Dedifferentiated amniotic fluid mesenchymal stem cell (primary cell): ENCODE results near the gene PARD6B.
"Not testable (repeated sequence)": the region's sequence is repeated elsewhere in the genome, so short reads cannot be mapped to it uniquely, and the experiment has no call there.

Experiments used
- DNase-seq: peaks from one replicate; pipeline ENCODE4 v3.0.0-alpha.2; 2016; ENCODE audit errors: extremely low spot score

Gene PARD6B

DNA sequence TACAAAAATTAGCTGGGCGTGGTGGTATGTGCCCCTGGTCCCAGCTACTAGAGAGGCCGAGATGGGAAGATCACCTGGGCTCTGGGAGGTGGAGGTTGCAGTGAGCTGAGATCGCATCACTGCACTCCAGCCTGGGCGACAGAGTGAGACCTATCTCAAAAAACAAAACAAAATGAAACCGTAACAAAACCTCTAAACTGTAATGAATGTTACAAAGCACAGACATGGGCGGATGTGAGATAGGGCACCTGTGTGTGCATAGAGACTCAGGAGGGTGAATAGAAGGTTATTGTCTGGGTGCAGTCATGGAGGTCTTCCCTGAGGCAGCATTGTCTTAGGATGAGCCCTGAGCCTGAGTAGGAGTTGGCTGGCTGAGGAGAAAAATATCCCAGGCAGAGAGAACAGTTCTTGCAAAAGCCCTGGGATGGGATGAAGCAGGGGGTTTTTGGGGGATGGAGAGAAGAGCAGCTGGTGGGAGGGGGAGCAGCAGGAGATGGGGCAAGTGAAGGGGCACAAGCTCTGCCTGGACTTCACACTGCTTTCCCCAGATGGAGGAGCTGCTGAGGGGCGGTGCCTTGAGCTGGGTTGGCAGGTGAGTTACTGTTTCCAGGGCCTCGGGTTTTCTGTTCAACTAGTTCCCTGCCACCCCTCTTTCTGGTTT, 68.6 kb downstream of the PARD6B start:
- DNase-seq, result no peak

DNA sequence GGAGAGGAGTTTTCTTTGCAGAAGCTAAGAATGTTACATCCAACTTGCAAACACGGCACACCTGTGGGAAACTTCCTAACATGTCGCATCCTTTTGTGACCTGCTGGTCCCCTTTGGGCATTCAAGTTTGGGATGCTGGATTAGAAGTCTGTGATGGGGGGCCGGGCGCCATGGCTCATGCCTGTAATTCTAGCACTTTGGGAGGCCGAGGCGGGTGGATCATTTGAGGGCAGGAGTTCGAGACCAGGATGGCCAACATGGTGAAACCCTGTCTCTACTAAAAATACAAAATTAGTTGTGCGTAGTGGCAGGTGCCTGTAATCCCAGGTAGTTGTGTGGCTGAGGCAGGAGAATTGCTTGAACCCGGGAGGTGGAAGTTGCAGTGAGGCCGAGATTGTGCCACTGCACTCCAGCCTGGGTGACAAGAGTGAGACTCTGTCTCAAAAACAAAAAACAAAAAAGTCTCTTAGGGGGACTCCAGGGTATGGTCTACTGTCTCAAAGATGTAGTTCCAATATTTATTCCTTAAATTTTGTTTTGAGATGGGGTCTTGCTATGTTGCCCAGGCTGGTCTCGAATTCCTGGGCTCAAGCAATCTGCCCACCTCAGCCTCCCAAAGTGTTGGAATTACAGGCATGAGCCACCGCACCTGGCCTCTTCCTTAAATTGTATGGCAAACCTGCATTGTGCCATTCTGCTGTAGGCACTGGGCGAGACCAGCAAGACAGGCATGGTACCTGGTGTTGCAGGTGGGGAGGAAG, 69.8 kb downstream of the PARD6B start:
- not testable (repeated sequence) for DNase-seq

DNA sequence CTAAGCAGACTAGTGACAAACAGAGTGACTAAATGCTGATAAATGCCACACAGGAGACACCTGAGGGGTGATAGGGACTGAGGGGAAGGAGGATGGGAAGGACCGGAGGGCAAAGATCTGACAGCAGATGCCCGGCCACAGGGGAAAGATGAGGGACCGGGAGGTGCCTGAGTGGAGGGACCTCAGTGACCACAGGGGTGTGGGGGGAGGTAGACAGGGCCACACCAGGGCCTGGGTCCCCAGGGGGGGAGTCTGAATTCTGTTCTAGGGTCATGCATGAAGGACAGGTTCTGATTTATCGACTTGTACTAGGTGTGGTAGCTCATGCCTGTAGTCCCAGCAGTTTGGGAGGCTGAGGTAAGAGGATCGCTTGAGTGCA, 70.4 kb downstream of the PARD6B start:
- DNase-seq, result no peak

DNA sequence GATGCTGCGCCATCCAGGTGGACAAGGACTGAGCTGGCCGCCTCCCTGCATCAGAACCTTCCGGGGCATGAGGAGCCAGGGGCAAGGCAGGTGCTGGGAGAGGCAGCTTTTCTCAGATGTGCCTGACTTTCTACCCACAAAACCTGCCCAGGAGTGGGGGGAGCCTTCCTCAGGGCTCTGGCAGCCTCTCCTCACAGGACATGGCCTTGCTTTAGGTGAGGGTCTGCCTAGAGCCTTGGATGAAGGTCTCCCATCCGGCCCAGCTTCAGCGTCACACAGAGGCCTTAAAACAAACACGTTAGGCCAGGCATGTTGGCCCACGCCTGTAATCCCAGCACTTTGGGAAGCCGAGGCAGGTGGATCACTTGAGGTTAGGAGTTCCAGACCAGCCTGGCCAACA, 70.9 kb downstream of the PARD6B start:
- no peak for DNase-seq

DNA sequence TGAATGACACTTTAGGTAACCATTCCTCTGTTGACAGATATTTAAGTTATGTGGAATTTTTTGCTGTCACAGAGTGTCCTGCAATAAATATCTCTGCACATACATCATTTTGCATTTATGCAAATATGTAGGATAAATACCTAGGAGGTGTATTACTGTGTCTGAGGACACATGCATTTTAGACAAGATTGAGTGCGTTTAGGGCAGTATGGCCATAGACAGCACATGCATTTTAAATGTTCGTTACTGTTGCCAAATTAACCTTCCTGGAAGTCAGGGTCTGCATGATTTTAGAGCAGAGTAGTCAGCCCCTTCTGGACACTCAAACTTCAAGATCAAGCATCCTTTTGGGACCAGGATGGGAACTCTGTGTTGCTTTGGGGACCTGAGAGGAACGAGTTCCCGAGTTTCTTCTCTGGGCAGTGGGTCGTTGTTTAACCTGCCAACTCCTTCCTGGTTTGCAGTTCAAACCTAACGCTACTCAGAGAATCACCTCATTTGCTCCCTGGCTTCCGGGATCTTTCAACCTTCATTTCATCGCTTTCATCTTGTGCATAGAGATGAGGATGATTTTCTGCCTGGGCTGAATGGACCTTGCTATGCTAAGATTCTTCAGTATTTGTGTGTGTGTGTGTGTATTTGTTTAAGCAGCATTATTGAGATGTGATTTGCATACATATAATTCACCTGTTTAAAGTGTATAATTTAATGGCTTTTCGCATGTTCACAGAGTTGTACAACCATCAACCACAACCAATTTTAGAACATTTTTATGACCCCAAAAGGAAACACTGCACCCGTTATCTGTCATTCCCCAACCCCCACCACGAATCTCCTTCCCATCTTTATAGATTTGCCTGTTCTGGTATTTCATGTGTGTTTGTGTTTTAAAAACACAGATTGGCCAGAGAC, 73.3 kb downstream of the PARD6B start:
- no peak for DNase-seq

DNA sequence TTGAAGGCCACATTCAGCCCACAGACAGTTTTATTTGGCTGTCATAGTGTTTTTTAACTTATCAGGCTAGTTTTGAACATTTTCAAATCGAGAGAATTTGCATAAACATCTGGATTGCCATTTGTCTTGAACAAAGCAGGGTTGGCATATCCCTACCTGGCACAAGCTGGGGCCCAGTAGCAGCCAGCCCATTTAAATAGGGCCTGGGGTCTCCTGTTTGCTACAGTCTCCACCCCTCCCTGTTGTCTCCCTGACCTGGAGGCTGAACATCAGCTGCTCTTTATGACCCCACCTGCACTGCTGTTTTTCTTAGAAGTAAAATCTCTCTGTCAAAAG, 73.9 kb downstream of the PARD6B start:
- DNase-seq, result no peak

DNA sequence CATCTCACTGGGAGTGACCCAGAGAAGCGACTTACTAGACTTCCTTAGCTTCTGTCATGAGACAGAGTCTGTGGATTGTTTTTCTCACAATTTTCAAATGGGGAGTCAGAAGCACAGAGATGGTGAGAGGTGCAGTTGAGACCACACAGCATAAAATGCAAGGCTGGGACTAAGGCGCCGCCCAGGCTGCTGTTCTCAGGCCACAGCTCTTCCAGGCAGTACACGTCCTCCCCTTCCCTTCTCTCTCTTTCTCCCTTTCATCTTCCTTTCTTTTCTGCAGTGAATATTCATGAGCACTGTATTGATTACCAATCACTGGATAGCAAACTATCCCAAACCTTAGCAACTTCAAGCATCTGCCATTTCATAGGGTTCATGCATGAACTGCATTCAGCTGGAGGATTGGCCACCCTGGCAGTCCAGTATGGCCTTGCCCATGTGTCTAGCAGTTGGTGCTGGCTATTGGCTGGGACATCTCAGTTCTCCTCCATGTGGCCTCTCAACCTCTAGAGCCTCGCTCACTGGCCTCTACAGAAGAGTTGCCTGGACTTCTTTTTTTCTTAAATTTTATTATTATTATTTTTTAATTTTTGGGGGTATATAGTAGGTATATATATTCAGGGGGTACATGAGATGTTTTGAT, 74.9 kb downstream of the PARD6B start:
- DNase-seq, result no peak
